ENCODE data around the gene REEP6. TPM values are rescaled to one million over a fixed set of nuclear protein-coding genes. Genes with fewer than 3 reads are reported as not detected.

The REEP6 gene
- 1 to 10 TPM; 5.0 to 6.4 TPM for total RNA-seq

DNA sequence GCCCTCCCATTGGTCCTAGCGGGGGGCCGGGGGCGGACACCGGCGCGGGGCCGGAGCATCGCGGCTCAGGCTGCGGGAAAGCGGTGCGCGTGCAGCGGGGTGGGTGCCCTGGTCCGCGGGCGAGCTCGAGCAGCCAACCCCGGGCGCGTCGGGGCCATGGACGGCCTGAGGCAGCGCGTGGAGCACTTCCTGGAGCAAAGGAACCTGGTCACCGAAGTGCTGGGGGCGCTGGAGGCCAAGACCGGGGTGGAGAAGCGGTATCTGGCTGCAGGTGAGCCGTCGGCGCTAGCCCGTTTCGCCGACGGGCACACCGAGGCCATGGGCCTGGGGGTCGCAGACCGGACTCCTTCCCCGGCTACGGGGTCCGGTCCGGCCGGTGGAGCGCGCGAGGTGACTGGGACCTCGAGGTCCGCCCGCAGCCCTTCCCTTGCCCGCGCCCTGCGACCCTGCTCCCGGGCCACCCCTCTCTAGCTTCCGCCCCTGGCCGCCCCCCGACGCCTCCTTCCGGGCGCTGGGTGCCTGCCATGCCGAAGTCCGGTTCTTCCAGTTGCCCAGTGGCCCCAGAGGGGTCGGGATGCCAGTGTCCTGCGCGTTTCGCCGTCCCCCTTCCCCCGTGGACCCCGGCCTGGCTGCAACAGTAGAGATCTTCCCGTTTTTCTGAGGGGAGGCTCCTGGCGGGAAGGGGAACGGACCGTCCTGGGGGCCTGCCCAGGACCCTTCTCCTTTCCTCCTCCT, at the start of gene REEP6:
Gene REEP6 (plus strand): TSS at position 68 of the 735 bp plus-strand sequence. CDS start 89 bp downstream, at position 157.
- Histone ChIP-seq H3K27me3 (no peaks in the 10 kb centered on the region), H3K9ac (ENCODE audit: low read depth in 2 of 2, low read length in 2 of 2) (peak within 1 kb of the TSS; percentile 52 to 78), H3K4me3 (peak within 1 kb of the TSS; percentile 55), H3K27ac (peak within 1 kb of the TSS; percentile 68), H3K4me1 (peaks cover 9% of the 10 kb centered on the region), H3K36me3 (no peaks in the 10 kb centered on the region), H3K9me3 (no peaks in the 10 kb centered on the region)
- no peak for DNase-seq
- TF ChIP-seq, protein P1, sequence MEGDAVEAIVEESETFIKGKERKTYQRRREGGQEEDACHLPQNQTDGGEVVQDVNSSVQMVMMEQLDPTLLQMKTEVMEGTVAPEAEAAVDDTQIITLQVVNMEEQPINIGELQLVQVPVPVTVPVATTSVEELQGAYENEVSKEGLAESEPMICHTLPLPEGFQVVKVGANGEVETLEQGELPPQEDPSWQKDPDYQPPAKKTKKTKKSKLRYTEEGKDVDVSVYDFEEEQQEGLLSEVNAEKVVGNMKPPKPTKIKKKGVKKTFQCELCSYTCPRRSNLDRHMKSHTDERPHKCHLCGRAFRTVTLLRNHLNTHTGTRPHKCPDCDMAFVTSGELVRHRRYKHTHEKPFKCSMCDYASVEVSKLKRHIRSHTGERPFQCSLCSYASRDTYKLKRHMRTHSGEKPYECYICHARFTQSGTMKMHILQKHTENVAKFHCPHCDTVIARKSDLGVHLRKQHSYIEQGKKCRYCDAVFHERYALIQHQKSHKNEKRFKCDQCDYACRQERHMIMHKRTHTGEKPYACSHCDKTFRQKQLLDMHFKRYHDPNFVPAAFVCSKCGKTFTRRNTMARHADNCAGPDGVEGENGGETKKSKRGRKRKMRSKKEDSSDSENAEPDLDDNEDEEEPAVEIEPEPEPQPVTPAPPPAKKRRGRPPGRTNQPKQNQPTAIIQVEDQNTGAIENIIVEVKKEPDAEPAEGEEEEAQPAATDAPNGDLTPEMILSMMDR (IDR thresholded peaks at IDR 0.05): no peak
- intact Hi-C loops (cut with DNase I): no loop called here

DNA sequence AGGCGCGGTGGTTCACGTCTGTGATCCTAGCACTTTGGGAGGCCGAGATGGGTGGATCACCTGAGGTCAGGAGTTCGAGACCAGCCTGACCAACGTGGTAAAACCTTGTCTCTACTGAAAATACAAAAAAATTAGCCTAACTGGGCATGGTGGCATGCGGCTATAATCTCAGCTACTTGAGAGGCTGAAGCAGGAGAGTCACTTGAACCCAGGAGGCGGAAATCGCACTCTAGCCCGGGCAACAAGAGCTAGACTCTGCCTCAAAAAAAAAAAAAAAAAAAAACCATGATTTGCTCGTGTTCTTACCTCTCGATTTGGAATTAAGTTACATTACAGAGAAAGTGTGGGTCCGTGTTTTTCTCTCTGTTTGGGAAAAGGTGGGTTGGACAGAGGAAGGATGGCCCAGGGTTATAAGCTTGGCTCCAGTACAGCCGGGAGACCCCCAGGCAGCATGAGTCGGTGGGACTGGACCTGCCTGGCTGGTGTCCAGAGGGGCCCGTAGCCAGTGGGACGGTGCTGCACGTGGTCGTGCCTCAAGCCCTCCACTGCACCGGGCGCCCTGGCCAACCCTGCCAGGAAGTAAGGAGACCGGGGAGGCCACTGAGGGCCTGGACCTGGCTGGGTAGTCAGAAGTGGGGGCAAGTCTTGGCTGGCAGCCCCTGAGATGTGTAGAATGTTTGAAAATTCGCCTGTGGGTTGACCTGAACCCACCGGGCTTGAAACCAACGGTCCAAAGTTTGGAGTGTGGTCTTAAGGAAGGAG, 49.1 kb upstream of the REEP6 start:
- Histone ChIP-seq H3K4me1 (peaks cover 18% of the 10 kb centered on the region), H3K36me3 (peaks cover 17% of the 10 kb centered on the region), H3K9ac (ENCODE audit: low read depth in 2 of 2, low read length in 2 of 2) (no peak overlapping the region), H3K27me3 (peaks cover 15% of the 10 kb centered on the region), H3K27ac (no peak overlapping the region), H3K4me3 (no peak overlapping the region), H3K9me3 (no peaks in the 10 kb centered on the region)
- no peak for DNase-seq
- TF ChIP-seq, protein P1 (IDR thresholded peaks at IDR 0.05): no peak
- intact Hi-C loops (cut with DNase I): no loop called here

DNA sequence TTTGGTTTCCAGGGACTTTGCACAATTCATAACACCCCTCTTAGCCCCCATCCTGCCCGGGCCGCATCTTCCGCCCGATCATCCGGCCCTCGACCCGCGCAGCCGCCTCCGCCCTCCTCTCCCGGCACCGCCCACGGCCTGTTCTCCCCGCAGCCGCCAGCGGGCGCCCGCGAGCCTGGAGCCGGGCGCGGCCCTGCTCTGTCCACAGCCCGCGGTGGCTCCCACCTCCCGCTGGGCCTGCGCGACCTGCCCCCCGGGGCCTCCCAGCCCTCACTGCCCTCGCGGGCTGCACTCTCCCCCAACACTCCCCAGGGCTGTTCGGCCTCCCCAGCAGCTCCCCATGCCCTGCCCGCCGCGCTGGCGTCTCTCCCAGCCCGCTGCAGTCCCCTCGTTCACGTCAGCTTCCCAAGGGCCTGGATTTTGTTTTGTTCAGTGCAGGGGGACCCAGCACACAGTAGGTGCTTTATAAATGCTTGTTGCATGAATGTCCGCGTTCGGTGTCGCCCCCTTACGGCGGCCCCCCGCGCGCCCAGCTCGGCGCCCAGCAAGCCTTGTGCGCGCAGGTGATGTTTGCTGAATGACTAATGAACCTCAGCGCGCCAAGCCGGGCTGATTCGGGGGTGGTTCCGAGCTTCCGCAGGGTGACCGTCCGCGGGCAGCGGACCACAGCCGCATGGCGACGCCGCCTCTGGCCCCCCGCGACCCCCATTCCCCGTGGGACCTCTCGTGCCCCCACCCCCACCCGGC, 45.6 kb upstream of the REEP6 start:
- H3K9me3 ChIP-seq: no peaks in the 10 kb centered on the region
- peaks cover 11% of the 10 kb centered on the region for H3K4me1 ChIP-seq
- peaks cover 49% of the 10 kb centered on the region for H3K27me3 ChIP-seq
- peak; percentile 76 for DNase-seq
- H3K36me3 ChIP-seq: peaks cover 8% of the 10 kb centered on the region
- no peak overlapping the region for H3K27ac ChIP-seq
- H3K4me3 ChIP-seq: peak overlapping the region; percentile 34
- intact Hi-C loops (cut with DNase I): no loop called here
- TF ChIP-seq, protein P1 (IDR thresholded peaks at IDR 0.05): peak; percentile 87
- peak overlapping the region; percentile 12 to 43 for H3K9ac ChIP-seq (ENCODE audit: low read depth in 2 of 2, low read length in 2 of 2)

DNA sequence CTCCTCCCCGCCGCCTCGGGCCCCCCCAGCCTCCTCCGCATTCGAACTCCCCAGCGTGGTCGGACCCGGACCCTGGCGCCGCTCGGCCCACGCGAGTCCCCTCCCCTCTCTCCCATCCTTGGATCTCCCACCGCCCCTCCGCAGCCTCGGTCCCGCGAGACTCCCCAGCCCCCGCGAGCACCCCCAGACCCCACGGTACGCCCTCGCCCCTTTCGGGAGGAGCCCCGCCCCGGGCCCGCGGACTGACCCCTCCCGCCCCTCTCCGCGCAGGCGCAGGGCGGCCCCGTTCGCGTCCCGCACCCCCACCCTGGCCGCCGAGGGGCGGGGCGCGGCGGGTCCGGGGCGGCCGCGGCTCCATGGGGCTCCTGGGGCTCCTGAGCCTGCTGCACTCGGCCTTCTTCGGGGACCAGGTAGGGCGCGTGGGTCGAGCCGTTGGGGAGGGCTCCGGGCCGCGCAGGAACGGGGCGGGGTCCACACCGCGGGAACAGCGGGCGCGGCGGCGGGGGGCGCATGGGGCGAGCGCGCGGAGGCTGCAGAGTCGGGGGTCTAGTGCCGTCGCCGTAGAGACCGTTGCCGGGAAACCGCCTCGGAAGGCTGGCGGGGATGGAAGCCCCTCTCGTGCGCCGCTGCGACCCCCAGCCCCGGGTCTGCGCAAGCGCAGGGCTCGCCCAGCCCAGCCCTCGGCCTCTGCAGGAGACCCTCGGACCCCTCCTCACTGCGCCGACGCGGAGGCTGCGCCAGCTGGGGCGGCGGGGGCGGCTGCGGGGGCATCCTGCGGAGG, 44.9 kb upstream of the REEP6 start:
- Histone ChIP-seq H3K36me3 (peaks cover under 1% of the 10 kb centered on the region), H3K9me3 (no peaks in the 10 kb centered on the region), H3K4me1 (peaks cover 11% of the 10 kb centered on the region), H3K4me3 (peak overlapping the region; percentile 34), H3K27me3 (peaks cover 57% of the 10 kb centered on the region), H3K9ac (ENCODE audit: low read depth in 2 of 2, low read length in 2 of 2) (no peak overlapping the region), H3K27ac (no peak overlapping the region)
- TF ChIP-seq, protein P1 (IDR thresholded peaks at IDR 0.05): no peak
- intact Hi-C loops (cut with DNase I): no loop called here
- no peak for DNase-seq

All from colonic mucosa (tissue), 4 donors.